Stimulated activated CD4-positive, alpha-beta T cell treated with anti-CD3 and anti-CD28 coated beads, TNF-alpha, amount 100 ng/mL, for 1 hour (primary cell): ENCODE measurements around the gene CD248.
"Not testable (repeated sequence)": the region's sequence is repeated elsewhere in the genome, so short reads cannot be mapped to it uniquely, and the experiment has no call there.

Experiments used
- DNase-seq, 3 donors: peaks; one replicate each; pipeline ENCODE4 v3.0.0-alpha.2; 2020; ENCODE audit warnings: low read depth in 3 of 3, low spot score in 1 of 3

The CD248 gene

DNA sequence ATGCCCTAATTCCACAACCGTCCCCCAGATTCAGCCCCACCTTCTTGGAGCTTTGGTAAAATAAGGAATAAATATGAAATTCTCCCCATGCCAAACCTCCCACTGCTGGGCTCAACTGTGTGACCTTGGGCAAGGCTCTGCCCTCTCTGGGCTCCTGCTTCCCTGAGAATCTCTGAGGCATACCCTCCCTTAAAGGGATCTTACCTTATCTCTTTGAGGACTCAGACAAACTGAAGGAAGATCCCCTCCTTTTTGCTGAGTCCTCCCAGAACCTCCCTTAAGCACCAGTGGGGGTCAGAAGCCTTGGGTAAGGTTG lies 2.7 kb downstream of the CD248 start:
- no peak for DNase-seq

DNA sequence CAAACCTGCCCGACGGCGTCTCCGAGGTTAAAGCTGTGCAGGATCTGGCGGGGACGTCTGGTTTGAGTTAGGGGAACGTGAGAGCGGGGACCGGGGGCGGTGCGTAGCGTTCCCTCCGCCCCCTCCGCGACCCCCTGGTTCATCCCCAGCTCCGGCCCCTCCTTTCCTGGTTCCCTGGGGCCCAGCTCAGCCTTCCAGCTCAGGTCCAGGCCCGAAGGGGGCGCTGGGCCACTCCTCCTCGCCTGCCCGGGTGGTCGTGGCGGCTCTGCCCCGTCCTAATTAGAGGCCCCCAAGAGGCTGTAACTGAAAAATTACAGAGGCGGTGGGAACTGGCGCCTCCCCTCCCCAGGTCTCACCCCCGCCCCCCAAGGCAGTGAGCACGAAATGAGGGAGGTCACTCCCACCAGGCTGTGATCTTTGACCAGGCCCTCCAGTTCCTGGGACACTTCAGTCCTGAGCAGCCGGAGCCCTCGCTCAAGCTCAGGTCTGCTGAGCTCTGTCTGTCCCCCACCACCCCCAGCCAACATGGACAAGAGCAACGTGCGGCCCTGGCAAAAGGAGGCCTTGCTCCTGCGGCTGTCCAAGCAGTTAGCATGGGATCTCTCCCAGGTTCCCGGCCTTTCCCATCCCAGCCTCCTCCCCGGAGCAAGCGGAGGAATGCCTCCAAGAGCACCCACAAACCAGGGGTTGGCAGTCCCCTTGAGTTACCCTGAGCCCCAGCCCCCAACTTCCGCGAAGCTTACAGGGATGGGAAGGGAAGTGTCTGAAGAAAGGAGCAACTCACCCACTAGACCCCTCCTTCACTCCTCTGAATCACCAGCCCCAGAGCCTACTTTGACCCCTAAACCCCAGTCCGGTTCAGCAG lies 3.3 kb downstream of the CD248 start:
- no peak for DNase-seq

- peak; percentile 95 to 99 (median 98) for DNase-seq
These were observed 4.1 kb downstream of the CD248 start for GRCh38 chr11:66312549-66313320.

DNA sequence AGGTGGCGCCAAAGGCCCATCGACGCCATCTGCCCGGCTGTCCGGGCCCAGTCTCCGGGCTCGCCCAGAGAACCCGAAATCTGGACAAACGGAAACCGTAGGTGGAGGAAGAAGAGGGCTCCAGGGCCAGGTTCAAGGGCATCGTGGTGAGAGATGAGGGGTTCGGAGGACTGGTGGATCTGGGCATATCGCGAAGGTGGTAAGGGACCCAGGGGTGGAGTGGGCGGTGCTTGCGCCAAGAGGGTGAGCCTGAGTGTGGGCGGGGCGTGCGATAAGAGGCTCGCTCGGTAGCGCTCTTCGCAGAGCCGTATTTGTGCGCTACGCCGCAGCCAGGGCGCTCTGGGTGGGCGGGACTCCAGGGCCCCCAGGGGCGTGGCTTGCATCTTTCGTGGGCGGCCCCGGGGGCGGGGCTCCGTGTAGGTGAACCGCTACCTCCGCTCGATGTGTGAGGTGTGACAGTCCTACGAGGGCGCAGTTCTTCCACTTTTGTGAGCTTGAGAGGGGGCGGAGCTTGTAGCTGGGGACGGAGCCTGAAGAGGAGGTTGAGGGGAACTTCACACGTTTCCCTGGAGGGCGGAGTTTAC lies 4.8 kb downstream of the CD248 start:
- peak; percentile 87 to 98 (median 96) for DNase-seq

GRCh38 chr11:66311470-66311964 lies 5.3 kb downstream of the CD248 start:
- no peak for DNase-seq

DNA sequence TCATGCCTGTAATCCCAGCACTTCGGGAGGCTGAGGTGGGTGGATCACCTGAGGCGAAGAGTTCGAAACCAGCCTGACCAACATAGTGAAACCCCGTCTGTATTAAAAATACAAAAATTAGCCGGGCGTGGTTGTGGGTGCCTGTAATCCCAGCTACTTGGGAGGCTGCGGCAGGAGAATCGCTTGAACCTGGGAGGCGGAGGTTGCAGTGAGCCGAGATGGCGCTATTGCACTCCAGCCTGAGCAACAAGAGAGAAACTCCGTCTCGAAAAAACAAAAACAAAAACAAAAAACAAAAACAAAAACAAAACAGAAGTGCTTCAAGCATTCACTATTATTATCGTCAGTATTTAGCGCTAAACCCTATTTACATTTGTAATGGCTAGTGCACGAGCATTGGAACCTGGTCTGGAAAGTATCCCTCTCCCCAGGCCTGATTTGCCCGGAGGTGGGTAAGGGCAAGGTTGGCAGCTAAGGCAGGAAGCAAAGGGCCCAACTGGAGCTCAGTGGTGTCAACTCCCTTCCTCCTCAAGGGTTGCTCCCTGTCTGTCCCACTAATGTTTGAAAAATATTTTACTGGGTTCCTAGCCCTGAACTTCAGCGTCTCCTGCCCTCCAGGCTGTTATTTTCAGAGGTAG lies 5.9 kb downstream of the CD248 start:
- not testable (repeated sequence) for DNase-seq

- DNase-seq, result no peak
These were observed 6.5 kb downstream of the CD248 start for GRCh38 chr11:66310324-66310723.

- no peak for DNase-seq
These were observed 7.4 kb downstream of the CD248 start for GRCh38 chr11:66309475-66309874.

DNA sequence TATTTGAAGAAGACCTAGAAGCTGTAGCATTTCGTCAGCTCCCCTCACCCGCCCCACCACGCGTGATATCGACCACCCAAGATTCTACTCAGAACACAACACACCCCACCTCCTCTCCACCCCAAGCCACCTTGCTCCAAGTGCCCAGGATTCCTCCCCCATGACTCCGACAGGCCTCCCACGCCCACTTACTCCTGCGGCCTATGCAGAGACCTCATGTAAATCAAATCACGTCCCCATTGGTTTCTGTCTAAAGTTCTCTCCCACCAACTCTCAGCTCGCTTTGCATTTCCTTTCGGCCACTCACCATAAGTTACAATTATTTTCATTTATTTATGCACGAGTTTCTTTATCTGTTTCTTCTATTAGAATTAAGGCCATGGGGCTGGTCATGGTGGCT lies 14.2 kb downstream of the CD248 start:
- no peak for DNase-seq

- no peak for DNase-seq
These were observed 17.7 kb downstream of the CD248 start for GRCh38 chr11:66299186-66299585.

DNA sequence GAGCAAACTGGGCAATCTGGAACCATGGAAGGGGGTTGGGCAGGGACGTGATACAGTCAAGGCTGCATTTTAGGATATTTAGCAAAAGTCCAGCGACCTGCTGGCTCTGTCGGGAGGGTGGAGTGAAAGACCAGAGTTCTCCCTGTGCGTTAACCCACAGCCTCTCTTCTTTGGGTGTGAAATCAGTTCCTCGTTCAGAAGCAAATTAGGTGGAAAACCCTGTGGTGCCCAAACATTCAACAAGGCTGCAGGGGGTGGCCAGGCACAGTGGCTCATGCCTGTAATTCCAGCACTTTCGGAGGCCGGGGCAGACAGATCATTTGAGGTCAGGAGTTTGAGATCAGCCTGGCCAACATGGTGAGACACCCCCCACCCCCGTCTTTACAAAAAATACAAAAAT lies 19.2 kb downstream of the CD248 start:
- no peak for DNase-seq

GRCh38 chr11:66294626-66295620 lies 21.9 kb downstream of the CD248 start:
- no peak for DNase-seq

DNA sequence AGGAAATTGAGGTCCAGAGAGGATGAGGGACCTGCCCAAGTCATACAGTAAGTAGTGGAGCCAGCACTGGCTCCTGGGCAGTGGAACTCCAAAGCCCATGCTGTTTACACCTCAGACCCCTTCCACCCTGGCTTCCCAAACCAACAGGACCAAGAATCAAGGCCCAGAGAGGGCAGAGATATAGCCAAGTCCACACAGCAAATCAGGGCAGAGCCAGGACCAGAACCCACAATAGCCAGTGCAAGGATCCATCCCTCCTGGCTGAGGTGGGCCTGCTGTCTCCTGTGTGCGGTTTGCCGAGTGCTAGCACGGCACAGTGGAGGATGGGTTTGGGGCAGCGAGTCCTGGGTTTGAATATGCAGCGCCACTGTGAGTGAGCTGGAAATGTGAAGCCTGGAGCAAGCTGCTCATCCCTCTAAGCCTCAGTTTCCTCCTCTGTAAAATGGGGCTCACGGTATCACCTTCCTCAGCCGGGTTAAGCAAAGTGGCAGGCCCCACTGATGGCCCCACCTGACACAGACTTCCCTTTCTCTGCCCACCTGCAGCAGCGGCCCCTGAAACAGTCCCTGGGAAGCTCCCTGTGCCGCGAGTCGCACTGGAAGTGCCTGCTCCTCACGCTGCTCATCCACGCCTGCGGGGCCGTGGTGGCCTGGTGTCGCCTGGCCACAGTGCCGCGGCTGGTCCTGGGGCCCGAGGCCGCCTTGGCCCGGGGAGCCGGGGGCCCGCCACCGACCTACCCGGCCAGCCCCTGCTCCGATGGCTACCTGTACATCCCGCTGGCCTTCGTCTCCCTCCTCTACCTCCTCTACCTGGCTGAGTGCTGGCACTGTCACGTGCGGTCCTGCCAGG lies 22.8 kb downstream of the CD248 start:
- no peak for DNase-seq

DNA sequence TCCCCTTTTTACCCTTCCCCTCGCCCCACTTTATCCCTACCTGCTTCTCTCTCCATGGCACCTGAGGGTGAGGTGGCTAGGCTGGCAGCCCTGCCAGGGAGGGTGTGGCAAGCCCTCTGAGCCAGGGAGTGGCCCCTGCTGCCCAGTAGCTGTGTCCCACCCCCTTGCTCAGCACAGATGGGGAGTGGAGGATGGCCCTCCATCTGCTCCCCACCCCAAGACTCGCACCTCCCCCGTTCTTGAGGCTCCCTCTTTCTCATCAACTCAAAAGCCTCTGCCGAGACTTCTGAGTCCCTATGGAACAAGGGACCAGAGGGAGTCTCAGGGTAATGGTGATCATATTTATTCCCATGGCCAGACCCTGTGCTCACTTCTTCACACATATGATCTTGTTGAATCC lies 23.5 kb downstream of the CD248 start:
- no peak for DNase-seq

DNA sequence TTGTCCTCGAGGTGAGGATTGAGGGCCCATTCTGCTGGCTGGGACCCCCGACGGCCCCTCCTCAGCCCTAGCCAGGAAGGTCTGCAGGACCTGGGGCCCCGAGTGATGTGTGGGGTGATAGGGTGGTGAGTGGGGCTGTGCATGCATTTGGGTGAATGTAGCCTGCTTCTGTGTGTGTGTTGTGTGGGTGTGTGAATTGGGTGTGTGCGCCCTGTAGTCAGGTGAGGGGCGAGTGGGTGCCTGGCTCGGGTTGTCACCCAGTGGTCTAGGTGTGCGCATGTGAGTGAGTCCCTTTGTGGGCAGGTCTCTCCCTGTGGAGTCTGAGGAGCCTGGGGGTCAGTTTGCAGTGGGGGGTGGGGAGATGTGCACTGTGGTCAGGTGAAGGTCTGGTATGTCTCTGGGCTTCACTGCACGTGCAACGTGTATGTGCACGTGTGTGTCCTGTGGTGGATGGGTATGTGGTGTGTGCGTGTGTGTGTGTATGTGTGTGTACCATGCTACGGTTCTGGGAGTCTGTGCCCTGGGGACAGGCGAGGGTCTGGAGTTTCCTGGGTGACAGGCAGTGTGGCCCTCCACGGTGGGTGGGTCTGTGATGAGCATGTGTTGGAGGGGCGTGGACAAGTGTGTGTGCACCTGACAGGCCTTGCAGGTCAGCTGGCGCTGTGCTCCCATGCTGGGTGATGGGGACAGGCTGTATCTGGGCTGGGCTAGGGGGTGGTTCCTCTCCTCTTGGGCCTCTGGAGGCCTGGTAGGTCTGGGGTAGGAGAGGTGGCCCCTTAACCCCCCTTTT lies 24.1 kb downstream of the CD248 start:
- DNase-seq, result no peak

GRCh38 chr11:66291706-66292542 lies 24.9 kb downstream of the CD248 start, which contains the start of gene TMEM151A:
TSS of gene TMEM151A (plus strand) at chr11:66291894. CDS start at chr11:66292014, 120 bp downstream.
- no peak for DNase-seq

DNA sequence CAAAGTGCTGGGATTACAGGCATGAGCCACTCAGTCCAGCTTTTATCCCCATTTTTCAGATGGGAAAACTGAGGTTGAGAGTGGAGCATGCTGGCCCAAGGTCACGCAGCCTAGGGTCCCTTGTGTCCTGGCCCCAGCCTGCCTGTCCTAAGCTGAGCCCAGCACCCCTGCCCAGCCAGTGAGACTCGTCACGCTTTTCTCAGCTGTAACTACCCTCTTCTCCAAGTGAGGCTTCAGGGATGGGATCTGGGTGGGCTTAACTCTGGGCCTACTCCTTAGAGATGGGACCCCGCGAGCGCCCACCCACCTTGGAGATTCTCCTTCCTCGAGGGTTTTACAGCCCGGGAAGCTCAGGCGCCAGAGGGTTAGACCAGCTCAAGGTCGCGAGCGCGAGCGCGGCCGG lies 25.5 kb downstream of the CD248 start:
- DNase-seq, result no peak

DNA sequence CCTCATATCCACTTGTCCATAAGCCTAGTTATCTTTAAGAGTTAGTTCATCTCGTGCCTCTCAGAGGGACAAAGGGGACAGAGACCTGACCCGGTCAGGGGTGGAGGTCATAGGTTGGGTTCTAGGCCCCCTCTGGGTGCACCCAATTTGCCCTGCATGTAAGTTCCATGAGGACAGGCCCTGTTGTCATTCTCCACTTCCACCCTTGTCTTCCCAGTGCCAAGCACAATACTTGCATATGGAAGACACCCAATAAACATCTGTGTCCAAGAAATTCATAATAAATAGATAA lies 26.6 kb downstream of the CD248 start:
- DNase-seq, result no peak
